ENCODE measurements around the gene KAT2B.

DNA sequence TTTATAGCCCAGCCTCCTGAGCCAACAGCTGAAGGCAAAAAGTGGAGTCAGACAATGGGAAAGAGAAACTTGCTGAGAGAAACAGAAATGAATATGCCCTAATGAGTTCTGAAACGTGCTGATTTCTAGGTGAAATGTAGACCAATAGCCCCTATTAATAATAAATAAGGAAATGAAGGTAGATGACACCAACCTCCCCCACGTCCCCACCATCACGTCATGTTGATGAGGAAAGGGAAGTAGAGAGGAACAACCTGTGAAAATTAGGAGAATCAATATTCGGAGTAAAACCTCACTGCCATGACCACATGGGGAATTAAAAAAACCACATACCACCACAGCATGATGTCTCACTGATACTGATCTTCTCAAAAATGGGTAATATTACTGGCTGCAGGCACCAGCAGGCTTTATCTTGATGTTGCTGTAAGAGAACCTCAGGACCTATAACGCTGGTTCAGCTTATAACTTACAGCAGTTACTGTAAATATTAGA is 64.0 kb downstream of the KAT2B start:
- TF ChIP-seq EP300 (IDR thresholded peaks at IDR 0.05), result no peak
- TF ChIP-seq, protein P1, sequence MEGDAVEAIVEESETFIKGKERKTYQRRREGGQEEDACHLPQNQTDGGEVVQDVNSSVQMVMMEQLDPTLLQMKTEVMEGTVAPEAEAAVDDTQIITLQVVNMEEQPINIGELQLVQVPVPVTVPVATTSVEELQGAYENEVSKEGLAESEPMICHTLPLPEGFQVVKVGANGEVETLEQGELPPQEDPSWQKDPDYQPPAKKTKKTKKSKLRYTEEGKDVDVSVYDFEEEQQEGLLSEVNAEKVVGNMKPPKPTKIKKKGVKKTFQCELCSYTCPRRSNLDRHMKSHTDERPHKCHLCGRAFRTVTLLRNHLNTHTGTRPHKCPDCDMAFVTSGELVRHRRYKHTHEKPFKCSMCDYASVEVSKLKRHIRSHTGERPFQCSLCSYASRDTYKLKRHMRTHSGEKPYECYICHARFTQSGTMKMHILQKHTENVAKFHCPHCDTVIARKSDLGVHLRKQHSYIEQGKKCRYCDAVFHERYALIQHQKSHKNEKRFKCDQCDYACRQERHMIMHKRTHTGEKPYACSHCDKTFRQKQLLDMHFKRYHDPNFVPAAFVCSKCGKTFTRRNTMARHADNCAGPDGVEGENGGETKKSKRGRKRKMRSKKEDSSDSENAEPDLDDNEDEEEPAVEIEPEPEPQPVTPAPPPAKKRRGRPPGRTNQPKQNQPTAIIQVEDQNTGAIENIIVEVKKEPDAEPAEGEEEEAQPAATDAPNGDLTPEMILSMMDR (IDR thresholded peaks at IDR 0.05), result no peak

Measured in gastroesophageal sphincter (tissue), 3 donors.